Large intestine (tissue), 3 donors: ENCODE measurements around the gene GRIFIN. TPM values are rescaled to one million over a fixed set of nuclear protein-coding genes. Genes with fewer than 3 reads are reported as not detected.

Experiments used
- DNase-seq, 2 donors: peaks; one replicate each; pipeline versions ENCODE4 v3.0.0 to v3.0.0-alpha.2; 2013
- H3K27ac ChIP-seq: one replicate; pipeline ENCODE4 v1.5.1; 2013; ENCODE audit warnings: low read length
- H3K27me3 ChIP-seq: 2 replicates; pipeline ENCODE4 v1.6.1; 2013; ENCODE audit warnings: low read length; ENCODE audit not compliant: control insufficient read depth, insufficient read depth
- H3K36me3 ChIP-seq: 2 replicates; pipeline ENCODE4 v1.6.1; 2013; ENCODE audit warnings: low read length; ENCODE audit not compliant: control insufficient read depth, insufficient read depth
- H3K4me1 ChIP-seq: one replicate; pipeline ENCODE4 v1.6.1; 2013; ENCODE audit warnings: low read length; ENCODE audit not compliant: control insufficient read depth, insufficient read depth
- H3K4me3 ChIP-seq: one replicate; pipeline ENCODE4 v1.5.1; 2013; ENCODE audit warnings: low read length
- H3K9me3 ChIP-seq: one replicate; pipeline ENCODE4 v1.6.1; 2013; ENCODE audit warnings: mild to moderate bottlenecking, low read depth, low read length, moderate library complexity; ENCODE audit not compliant: control insufficient read depth
- WGBS: methylation state at CpG from one replicate; pipeline ENCODE4 v1.1.5; 2013; ENCODE audit warnings: low lambda C conversion rate; ENCODE audit not compliant: insufficient coverage; 5-methylcytosine and 5-hydroxymethylcytosine counted together
- polyA plus RNA-seq: library from polyadenylated mRNA; unstranded; fragments of 120-200 nt; gene quantifications from one replicate; pipeline ENCODE4 v1.2.1, GENCODE V29; 2013

Gene GRIFIN
- polyA plus RNA-seq, 1 donor = not detected

DNA sequence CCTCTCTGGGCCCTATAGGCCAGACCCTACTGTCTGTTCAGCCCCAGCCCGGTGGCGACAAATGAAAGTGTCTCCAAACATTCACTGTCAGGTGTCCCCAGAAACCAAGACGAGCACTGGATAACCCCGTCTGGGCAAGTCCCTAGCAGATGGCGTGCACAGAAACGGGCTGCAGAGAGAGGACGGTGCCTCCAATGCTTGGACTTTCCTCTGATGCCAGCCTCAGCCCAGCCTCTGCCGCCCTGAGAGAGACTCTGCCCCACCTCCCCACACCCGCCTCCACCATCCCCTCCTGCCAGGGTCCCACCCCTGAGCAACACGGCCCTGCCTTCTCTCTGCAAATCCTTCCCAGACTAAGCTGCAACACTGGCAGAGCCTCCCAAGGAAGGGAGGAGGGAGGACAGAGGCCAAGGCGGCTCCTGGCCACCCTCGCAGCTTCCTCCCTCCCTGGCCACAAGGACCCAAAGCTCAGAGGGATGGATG lies 36.0 kb upstream of the GRIFIN start:
- Histone ChIP-seq H3K4me1 (peaks cover 25% of the 10 kb centered on the region), H3K27ac (no peak overlapping the region)
- DNase-seq = peak in 1 of 2 donors; percentile 17

DNA sequence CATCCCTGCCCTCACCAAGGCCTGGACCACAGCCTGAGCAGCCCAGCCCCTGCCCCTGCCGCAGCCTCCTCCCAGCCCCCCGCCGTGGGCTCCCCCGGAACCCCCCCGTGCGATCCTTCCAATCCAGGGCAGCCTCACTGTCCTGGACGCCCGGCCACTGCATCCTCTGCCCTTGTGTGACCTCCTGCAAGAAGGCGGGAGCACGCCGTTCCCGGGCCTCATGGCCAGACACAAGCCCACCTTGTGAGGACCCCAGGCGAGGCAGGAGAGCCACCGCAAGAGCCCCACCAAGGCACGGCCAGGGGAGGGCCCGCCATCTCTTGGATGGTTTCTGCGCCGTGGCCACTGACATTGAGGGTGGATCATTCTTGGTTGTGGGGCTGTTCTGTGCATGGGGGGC lies 35.6 kb upstream of the GRIFIN start:
- DNase-seq = no peak
- peaks cover 40% of the 10 kb centered on the region for H3K27me3 ChIP-seq
- no CpG with 5 or more reads among the region's 18 CpGs for WGBS
- H3K4me1 ChIP-seq = peaks cover 25% of the 10 kb centered on the region
- H3K9me3 ChIP-seq = peaks cover 8% of the 10 kb centered on the region
- H3K27ac ChIP-seq = no peak overlapping the region
- H3K4me3 ChIP-seq = no peak overlapping the region
- no peaks in the 10 kb centered on the region for H3K36me3 ChIP-seq

More for the DNA sequence above, 36.0 kb upstream of the GRIFIN start:
- Histone ChIP-seq H3K27me3 (peaks cover 40% of the 10 kb centered on the region), H3K9me3 (peaks cover 8% of the 10 kb centered on the region), H3K4me3 (no peak overlapping the region), H3K36me3 (no peaks in the 10 kb centered on the region)
- no CpG with 5 or more reads among the region's 12 CpGs for WGBS

GRCh38 chr7:2510909-2511768 lies 34.9 kb upstream of the GRIFIN start:
- no CpG with 5 or more reads among the region's 27 CpGs for WGBS
- peak in 1 of 2 donors; percentile 56 for DNase-seq
- Histone ChIP-seq H3K27me3 (peaks cover 40% of the 10 kb centered on the region), H3K27ac (no peak overlapping the region), H3K4me3 (no peak overlapping the region), H3K36me3 (no peaks in the 10 kb centered on the region), H3K9me3 (peaks cover 8% of the 10 kb centered on the region), H3K4me1 (peaks cover 20% of the 10 kb centered on the region)

DNA sequence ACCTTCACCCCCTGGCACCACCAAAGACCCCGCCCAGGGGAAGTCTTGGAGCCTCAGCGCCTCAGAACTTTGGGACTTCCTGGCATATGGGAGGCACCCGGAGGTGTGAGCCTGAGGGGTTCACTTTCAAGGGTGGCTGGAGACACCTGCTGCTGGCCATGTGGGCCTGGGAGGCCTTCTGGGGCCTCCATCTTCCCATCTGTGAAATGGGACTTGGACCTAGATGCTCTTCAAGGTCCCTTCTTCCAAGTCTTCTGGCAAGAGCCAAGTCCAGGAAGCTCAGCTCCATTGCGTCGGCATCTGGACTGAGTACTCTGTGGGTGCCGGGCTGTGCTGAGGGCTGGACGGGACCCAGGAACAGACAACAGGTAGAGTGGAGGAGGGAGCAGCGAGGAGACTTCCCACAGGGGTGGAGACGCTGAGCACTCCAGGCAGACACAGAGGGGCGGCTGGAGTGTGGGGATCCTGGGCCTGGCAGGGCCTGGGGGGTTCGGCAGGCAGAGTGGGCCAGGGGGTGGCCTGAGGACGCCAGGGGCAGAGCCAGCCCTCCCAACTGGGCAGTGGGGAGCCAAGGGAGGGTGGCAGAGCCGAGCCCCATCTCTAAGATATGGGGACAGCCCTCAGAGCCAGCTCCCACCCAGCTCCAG lies 34.1 kb upstream of the GRIFIN start:
- H3K4me3 ChIP-seq = no peak overlapping the region
- no peak for DNase-seq
- H3K27ac ChIP-seq = no peak overlapping the region

GRCh38 chr7:2509298-2509906 lies 33.2 kb upstream of the GRIFIN start:
- Histone ChIP-seq H3K27me3 (peaks cover 40% of the 10 kb centered on the region), H3K4me1 (peaks cover 20% of the 10 kb centered on the region), H3K36me3 (no peaks in the 10 kb centered on the region), H3K27ac (no peak overlapping the region), H3K9me3 (peaks cover 8% of the 10 kb centered on the region), H3K4me3 (no peak overlapping the region)
- DNase-seq = no peak
- WGBS = no CpG with 5 or more reads among the region's 23 CpGs

More for the DNA sequence above, 34.1 kb upstream of the GRIFIN start:
- Histone ChIP-seq H3K9me3 (peaks cover 8% of the 10 kb centered on the region), H3K36me3 (no peaks in the 10 kb centered on the region), H3K4me1 (peaks cover 20% of the 10 kb centered on the region), H3K27me3 (peaks cover 40% of the 10 kb centered on the region)
- no CpG with 5 or more reads among the region's 13 CpGs for whole genome bisulfite sequencing

DNA sequence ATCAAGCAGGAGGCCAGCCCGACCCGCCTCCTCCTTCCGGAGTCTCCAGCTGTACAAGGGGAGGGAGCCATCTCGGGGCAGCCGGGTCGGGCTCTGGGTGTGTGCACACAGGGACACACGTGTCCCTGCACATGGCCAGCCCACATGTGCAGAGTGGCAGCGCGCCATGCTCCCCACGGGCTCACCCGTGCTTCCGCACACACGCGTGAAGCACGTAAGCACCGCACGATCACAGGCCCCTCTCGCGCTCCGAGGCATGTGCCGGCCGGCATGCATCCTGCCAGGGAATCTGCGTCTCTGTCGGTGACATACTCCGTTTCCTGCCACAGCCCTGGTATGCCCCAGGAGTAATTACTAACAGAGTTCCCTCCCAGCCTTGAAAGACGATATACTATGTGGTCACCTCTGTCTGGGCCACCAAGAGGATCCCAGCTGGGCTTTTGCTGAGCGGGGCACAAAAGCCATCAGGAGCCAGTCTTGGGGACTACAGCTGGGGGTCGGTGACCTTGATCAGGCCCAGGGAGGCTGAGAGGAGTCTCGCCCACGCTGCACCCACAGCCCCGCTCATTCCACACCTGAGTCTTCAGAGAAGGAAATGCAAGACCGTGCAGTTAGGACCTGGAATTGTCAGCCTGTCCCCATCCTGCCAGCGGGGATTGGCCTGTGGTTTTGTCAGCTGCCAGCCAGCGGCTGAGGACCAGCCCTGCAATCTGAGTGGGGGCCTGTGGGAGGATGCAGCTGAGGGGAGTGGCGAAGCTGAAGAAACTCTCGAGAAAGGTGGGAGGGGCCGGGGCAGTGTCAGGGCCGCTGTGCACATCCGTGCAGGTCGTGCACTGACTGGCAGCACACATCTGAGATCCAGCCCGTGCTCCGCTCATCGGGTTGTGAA lies 32.4 kb upstream of the GRIFIN start:
- no peak overlapping the region for H3K4me3 ChIP-seq
- peaks cover 20% of the 10 kb centered on the region for H3K4me1 ChIP-seq
- H3K27me3 ChIP-seq = peaks cover 40% of the 10 kb centered on the region
- peak in 1 of 2 donors; percentile 32 for DNase-seq
- H3K27ac ChIP-seq = no peak overlapping the region
- WGBS = no CpG with 5 or more reads among the region's 43 CpGs
- no peaks in the 10 kb centered on the region for H3K36me3 ChIP-seq
- peaks cover 8% of the 10 kb centered on the region for H3K9me3 ChIP-seq

DNA sequence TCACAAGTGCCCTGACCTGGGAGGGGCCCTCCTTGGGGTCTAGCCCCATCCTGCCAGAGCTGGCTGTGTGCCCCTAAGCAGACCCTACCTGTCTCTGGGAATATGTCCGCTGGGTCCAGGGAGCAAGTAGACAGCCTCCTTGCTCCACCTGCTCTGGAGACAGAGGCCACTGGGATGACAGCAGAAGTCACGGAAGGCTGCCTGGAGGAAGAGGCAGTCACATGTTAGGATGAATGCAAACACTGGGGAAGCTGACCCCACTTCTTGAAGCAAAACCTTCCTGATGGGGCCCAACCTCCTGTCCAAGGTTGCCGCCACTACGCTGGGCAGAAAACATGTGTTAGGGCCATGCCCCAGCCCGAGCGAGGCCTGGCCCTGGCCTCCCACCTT lies 31.7 kb upstream of the GRIFIN start:
- H3K36me3 ChIP-seq = no peaks in the 10 kb centered on the region
- peaks cover 40% of the 10 kb centered on the region for H3K27me3 ChIP-seq
- H3K4me1 ChIP-seq = peaks cover 20% of the 10 kb centered on the region
- WGBS = no CpG with 5 or more reads among the region's 6 CpGs
- no peak for DNase-seq
- H3K4me3 ChIP-seq = no peak overlapping the region
- H3K27ac ChIP-seq = no peak overlapping the region
- peaks cover 8% of the 10 kb centered on the region for H3K9me3 ChIP-seq

DNA sequence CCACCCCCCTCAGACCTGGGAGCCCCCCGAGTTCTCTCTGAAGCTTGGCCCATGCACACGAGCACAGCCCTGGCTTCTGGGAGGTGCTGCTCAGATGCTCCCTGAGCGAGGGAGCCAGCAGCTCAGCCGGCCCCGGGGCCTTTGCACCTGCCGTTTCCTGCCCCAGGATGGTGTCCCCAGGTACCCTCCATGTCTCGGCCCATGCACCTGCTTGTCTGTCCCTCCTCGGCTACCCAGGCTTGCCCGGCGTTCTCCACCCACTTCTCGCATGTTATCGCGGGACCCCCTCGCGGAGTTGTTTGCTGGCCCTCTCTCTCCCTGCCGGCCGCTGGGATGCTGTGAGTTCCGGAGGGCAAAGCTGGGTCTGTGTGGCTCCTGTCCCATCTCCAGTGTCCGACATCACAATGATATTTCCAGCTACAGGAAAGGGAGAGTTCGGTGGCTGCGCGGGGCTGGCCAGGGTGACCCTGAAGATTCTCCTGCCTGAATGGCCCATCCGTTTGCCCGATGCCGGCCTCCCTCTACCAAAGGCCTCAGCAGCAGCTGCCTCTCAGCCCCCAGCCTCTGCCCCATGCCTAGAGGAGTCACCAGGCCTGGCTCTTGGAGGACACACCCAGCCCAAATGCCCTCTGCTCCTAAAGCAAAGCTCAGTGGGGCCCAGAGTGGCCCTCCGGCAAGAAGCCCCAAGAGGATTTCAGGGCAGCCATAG lies 31.2 kb upstream of the GRIFIN start:
- Histone ChIP-seq H3K9me3 (peaks cover 8% of the 10 kb centered on the region), H3K4me3 (no peak overlapping the region), H3K27ac (no peak overlapping the region), H3K36me3 (no peaks in the 10 kb centered on the region), H3K27me3 (peaks cover 39% of the 10 kb centered on the region), H3K4me1 (peaks cover 20% of the 10 kb centered on the region)
- no CpG with 5 or more reads among the region's 26 CpGs for whole genome bisulfite sequencing
- no peak for DNase-seq

GRCh38 chr7:2505401-2505800 lies 29.2 kb upstream of the GRIFIN start:
- Histone ChIP-seq H3K4me3 (no peak overlapping the region), H3K9me3 (peaks cover 5% of the 10 kb centered on the region)
- no CpG with 5 or more reads among the region's 14 CpGs for WGBS

More at GRCh38 chr7:2505401-2505800, 29.2 kb upstream of the GRIFIN start:
- H3K27me3 ChIP-seq = peaks cover 21% of the 10 kb centered on the region
- DNase-seq = no peak
- H3K27ac ChIP-seq = no peak overlapping the region
- peaks cover 5% of the 10 kb centered on the region for H3K4me1 ChIP-seq
- no peaks in the 10 kb centered on the region for H3K36me3 ChIP-seq
